ENCODE data around the gene TFF3. TPM values are rescaled to one million over a fixed set of nuclear protein-coding genes. Genes with fewer than 3 reads are reported as not detected.
A peak's percentile ranks its signal among the peaks of the same experiment; 100 is the strongest.

Gene TFF3
- total and polyA plus RNA-seq, 5 donors from 2014 or later = not detected

DNA sequence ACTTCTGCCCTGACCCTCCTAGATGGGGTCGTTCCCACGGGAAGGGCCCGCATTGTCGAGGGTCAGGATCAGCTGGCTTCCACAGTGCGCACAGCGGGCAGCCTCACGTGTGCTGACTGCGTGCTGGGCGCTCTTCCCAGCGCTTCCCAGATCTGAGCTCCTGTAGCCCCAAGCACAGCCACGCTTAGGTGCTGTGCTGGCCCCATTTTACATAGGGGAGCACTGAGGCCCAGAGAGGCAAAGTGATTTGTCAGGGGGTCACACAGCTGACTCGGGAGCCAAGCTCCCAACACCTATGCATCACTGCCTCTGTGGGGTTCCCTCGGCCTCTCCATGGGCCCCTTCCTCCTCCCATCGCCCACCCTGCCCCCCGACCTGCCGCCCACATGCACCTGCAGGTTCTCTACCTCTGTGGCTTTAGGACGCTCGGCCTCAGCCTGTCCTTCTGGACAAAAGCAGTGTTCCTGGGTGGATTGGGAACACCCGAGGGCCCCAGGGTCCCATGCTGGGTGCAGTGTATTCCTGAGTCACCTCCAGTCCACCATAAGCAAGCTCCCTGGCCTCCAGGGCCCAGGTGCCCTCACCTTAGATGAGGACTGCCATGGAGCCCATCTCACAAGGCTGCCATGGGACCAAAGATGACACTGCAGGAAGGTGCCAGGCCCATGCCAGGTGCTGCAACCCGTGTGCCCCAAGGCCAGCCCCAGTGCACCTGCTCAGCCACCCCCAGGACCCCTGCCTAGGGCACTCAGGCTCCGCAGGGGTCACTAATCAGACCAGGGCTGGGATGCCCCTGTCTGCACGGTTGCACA, 23.3 kb downstream of the TFF3 start:
- Mint-ChIP-seq H3K36me3 (peaks cover 55% of the 10 kb centered on the region), H3K4me3 (no peak overlapping the region), H3K27me3 (no peaks in the 10 kb centered on the region), H3K4me1 (no peaks in the 10 kb centered on the region), H3K27ac (no peak overlapping the region), H3K9me3 (peaks cover 0 to 5% (median 0%) of the 10 kb centered on the region in 7 donors)
- DNase-seq (peak in 1 of 3 donors; percentile 22), ATAC-seq (ENCODE audit: low read depth in 2 of 2) (no peak)
- Histone ChIP-seq H3K36me3 (ENCODE audit: control insufficient read depth, insufficient read depth, low read length) (peaks cover 81% of the 10 kb centered on the region), H3K9me3 (ENCODE audit: control insufficient read depth in 2 of 2, low read length in 2 of 2) (no peaks in the 10 kb centered on the region), H3K4me1 (ENCODE audit: control insufficient read depth, insufficient read depth, low read length, poor library complexity, severe bottlenecking) (no peaks in the 10 kb centered on the region), H3K27me3 (ENCODE audit: control insufficient read depth, insufficient read depth, low read length) (no peaks in the 10 kb centered on the region), H3K27ac (ENCODE audit: insufficient read depth, low read length, poor library complexity, severe bottlenecking) (no peak overlapping the region), H3K4me3 (ENCODE audit: low read depth, low read length) (no peak overlapping the region)

GRCh38 chr21:42291003-42291750, 24.0 kb downstream of the TFF3 start:
- H3K36me3 ChIP-seq (ENCODE audit: control insufficient read depth, insufficient read depth, low read length) = peaks cover 81% of the 10 kb centered on the region
- peak overlapping the region in 1 of 3 donors; percentile 55 for H3K27ac Mint-ChIP-seq
- no peak for ATAC-seq (ENCODE audit: low read depth in 2 of 2)

GRCh38 chr21:42290505-42290904, 24.7 kb downstream of the TFF3 start:
- ATAC-seq (ENCODE audit: low read depth in 2 of 2) (no peak), DNase-seq (no peak)
- no peak overlapping the region for H3K4me3 ChIP-seq (ENCODE audit: low read depth, low read length)
- no peak overlapping the region for H3K27ac Mint-ChIP-seq
- no peaks in the 10 kb centered on the region for H3K4me1 Mint-ChIP-seq
- H3K9me3 ChIP-seq (ENCODE audit: control insufficient read depth in 2 of 2, low read length in 2 of 2) = no peaks in the 10 kb centered on the region
- H3K4me1 ChIP-seq (ENCODE audit: control insufficient read depth, insufficient read depth, low read length, poor library complexity, severe bottlenecking) = no peaks in the 10 kb centered on the region
- no peak overlapping the region for H3K4me3 Mint-ChIP-seq
- H3K36me3 ChIP-seq (ENCODE audit: control insufficient read depth, insufficient read depth, low read length) = peaks cover 81% of the 10 kb centered on the region
- H3K27me3 Mint-ChIP-seq = no peaks in the 10 kb centered on the region
- peaks cover 0 to 2% (median 0%) of the 10 kb centered on the region in 7 donors for H3K9me3 Mint-ChIP-seq
- H3K27ac ChIP-seq (ENCODE audit: insufficient read depth, low read length, poor library complexity, severe bottlenecking) = no peak overlapping the region
- no peaks in the 10 kb centered on the region for H3K27me3 ChIP-seq (ENCODE audit: control insufficient read depth, insufficient read depth, low read length)
- peaks cover 60% of the 10 kb centered on the region for H3K36me3 Mint-ChIP-seq

More at GRCh38 chr21:42291003-42291750, 24.0 kb downstream of the TFF3 start:
- no peak overlapping the region for H3K4me3 ChIP-seq (ENCODE audit: low read depth, low read length)
- peaks cover 60% of the 10 kb centered on the region for H3K36me3 Mint-ChIP-seq
- peaks cover 0 to 5% (median 0%) of the 10 kb centered on the region in 7 donors for H3K9me3 Mint-ChIP-seq
- H3K27me3 ChIP-seq (ENCODE audit: control insufficient read depth, insufficient read depth, low read length) = no peaks in the 10 kb centered on the region
- H3K4me3 Mint-ChIP-seq = no peak overlapping the region
- H3K27me3 Mint-ChIP-seq = no peaks in the 10 kb centered on the region
- no peak overlapping the region for H3K27ac ChIP-seq (ENCODE audit: insufficient read depth, low read length, poor library complexity, severe bottlenecking)
- no peaks in the 10 kb centered on the region for H3K9me3 ChIP-seq (ENCODE audit: control insufficient read depth in 2 of 2, low read length in 2 of 2)
- no peaks in the 10 kb centered on the region for H3K4me1 Mint-ChIP-seq
- no peak for DNase-seq
- no peaks in the 10 kb centered on the region for H3K4me1 ChIP-seq (ENCODE audit: control insufficient read depth, insufficient read depth, low read length, poor library complexity, severe bottlenecking)

DNA sequence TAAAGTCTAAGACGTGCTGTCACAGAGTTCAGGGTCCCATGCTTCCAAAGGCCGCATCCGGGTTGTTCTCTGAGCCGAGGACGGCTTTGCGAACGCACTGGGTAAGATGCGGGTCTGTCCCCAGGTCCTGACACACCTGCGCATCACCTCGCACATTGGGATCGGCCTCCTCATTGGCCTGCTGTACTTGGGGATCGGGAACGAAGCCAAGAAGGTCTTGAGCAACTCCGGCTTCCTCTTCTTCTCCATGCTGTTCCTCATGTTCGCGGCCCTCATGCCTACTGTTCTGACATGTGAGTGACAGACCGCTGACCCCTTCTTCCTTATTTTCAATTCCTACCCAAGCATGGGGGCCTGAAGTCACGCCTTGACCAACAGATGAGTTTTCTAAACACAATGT, 25.3 kb downstream of the TFF3 start:
- H3K27ac ChIP-seq (ENCODE audit: insufficient read depth, low read length, poor library complexity, severe bottlenecking) = no peak overlapping the region
- peak overlapping the region in 1 of 3 donors; percentile 51 for H3K27ac Mint-ChIP-seq
- peaks cover 0 to 2% (median 0%) of the 10 kb centered on the region in 7 donors for H3K9me3 Mint-ChIP-seq
- H3K27me3 Mint-ChIP-seq = no peaks in the 10 kb centered on the region
- no peak for ATAC-seq (ENCODE audit: low read depth in 2 of 2)
- no peak for DNase-seq
- H3K36me3 Mint-ChIP-seq = peaks cover 60% of the 10 kb centered on the region
- H3K4me1 Mint-ChIP-seq = no peaks in the 10 kb centered on the region
- no peaks in the 10 kb centered on the region for H3K27me3 ChIP-seq (ENCODE audit: control insufficient read depth, insufficient read depth, low read length)
- peaks cover 83% of the 10 kb centered on the region for H3K36me3 ChIP-seq (ENCODE audit: control insufficient read depth, insufficient read depth, low read length)
- no peaks in the 10 kb centered on the region for H3K4me1 ChIP-seq (ENCODE audit: control insufficient read depth, insufficient read depth, low read length, poor library complexity, severe bottlenecking)
- H3K4me3 ChIP-seq (ENCODE audit: low read depth, low read length) = no peak overlapping the region
- no peak overlapping the region for H3K4me3 Mint-ChIP-seq
- H3K9me3 ChIP-seq (ENCODE audit: control insufficient read depth in 2 of 2, low read length in 2 of 2) = no peaks in the 10 kb centered on the region

GRCh38 chr21:42288962-42289361, 26.2 kb downstream of the TFF3 start:
- H3K9me3 ChIP-seq (ENCODE audit: control insufficient read depth in 2 of 2, low read length in 2 of 2) = no peaks in the 10 kb centered on the region
- no peaks in the 10 kb centered on the region for H3K4me1 ChIP-seq (ENCODE audit: control insufficient read depth, insufficient read depth, low read length, poor library complexity, severe bottlenecking)
- ATAC-seq (ENCODE audit: low read depth in 2 of 2) (no peak), DNase-seq (no peak)
- no peak overlapping the region for H3K27ac ChIP-seq (ENCODE audit: insufficient read depth, low read length, poor library complexity, severe bottlenecking)
- H3K4me3 Mint-ChIP-seq = peak overlapping the region in 1 of 4 donors; percentile 31
- H3K27me3 Mint-ChIP-seq = no peaks in the 10 kb centered on the region
- no peak overlapping the region for H3K27ac Mint-ChIP-seq
- no peaks in the 10 kb centered on the region for H3K4me1 Mint-ChIP-seq
- no peaks in the 10 kb centered on the region for H3K27me3 ChIP-seq (ENCODE audit: control insufficient read depth, insufficient read depth, low read length)
- H3K9me3 Mint-ChIP-seq = peaks cover 0 to 2% (median 0%) of the 10 kb centered on the region in 7 donors
- H3K36me3 Mint-ChIP-seq = peaks cover 57% of the 10 kb centered on the region
- H3K4me3 ChIP-seq (ENCODE audit: low read depth, low read length) = no peak overlapping the region
- H3K36me3 ChIP-seq (ENCODE audit: control insufficient read depth, insufficient read depth, low read length) = peaks cover 83% of the 10 kb centered on the region

- Mint-ChIP-seq H3K27ac (no peak overlapping the region), H3K9me3 (peaks cover 0 to 3% (median 0%) of the 10 kb centered on the region in 7 donors), H3K4me1 (no peaks in the 10 kb centered on the region), H3K27me3 (no peaks in the 10 kb centered on the region), H3K4me3 (no peak overlapping the region), H3K36me3 (peaks cover 66% of the 10 kb centered on the region)
- Histone ChIP-seq H3K4me3 (ENCODE audit: low read depth, low read length) (no peak overlapping the region), H3K27ac (ENCODE audit: insufficient read depth, low read length, poor library complexity, severe bottlenecking) (no peak overlapping the region), H3K27me3 (ENCODE audit: control insufficient read depth, insufficient read depth, low read length) (no peaks in the 10 kb centered on the region), H3K4me1 (ENCODE audit: control insufficient read depth, insufficient read depth, low read length, poor library complexity, severe bottlenecking) (no peaks in the 10 kb centered on the region), H3K9me3 (ENCODE audit: control insufficient read depth in 2 of 2, low read length in 2 of 2) (no peaks in the 10 kb centered on the region), H3K36me3 (ENCODE audit: control insufficient read depth, insufficient read depth, low read length) (peaks cover 76% of the 10 kb centered on the region)
- ATAC-seq (ENCODE audit: low read depth in 2 of 2) = no peak
- DNase-seq = no peak
These were observed 27.8 kb downstream of the TFF3 start for GRCh38 chr21:42287193-42288083.

- H3K27ac Mint-ChIP-seq = peak overlapping the region in 2 of 3 donors; percentile 48 to 56
- Histone ChIP-seq H3K4me1 (ENCODE audit: control insufficient read depth, insufficient read depth, low read length, poor library complexity, severe bottlenecking) (no peaks in the 10 kb centered on the region), H3K36me3 (ENCODE audit: control insufficient read depth, insufficient read depth, low read length) (peaks cover 77% of the 10 kb centered on the region), H3K27me3 (ENCODE audit: control insufficient read depth, insufficient read depth, low read length) (no peaks in the 10 kb centered on the region), H3K4me3 (ENCODE audit: low read depth, low read length) (no peak overlapping the region), H3K27ac (ENCODE audit: insufficient read depth, low read length, poor library complexity, severe bottlenecking) (no peak overlapping the region), H3K9me3 (ENCODE audit: control insufficient read depth in 2 of 2, low read length in 2 of 2) (no peaks in the 10 kb centered on the region)
- no peaks in the 10 kb centered on the region for H3K4me1 Mint-ChIP-seq
- H3K27me3 Mint-ChIP-seq = no peaks in the 10 kb centered on the region
- no peak overlapping the region for H3K4me3 Mint-ChIP-seq
- peaks cover 66% of the 10 kb centered on the region for H3K36me3 Mint-ChIP-seq
- peaks cover 0 to 3% (median 0%) of the 10 kb centered on the region in 7 donors for H3K9me3 Mint-ChIP-seq
- ATAC-seq (ENCODE audit: low read depth in 2 of 2) (no peak), DNase-seq (no peak)
These were observed 28.8 kb downstream of the TFF3 start for GRCh38 chr21:42286416-42286815.

Data from CD4-positive, CD25-positive, alpha-beta regulatory T cell (primary cell).